HG03565 (cell line): ENCODE results near the gene DDX31.

Experiments
- ATAC-seq: cut with Tn5 transposase; IDR thresholded peaks from one replicate; pipeline ENCODE4 v1.9.1; 2021; ENCODE audit warnings: mild to moderate bottlenecking, moderate library complexity; ENCODE audit not compliant: unreplicated experiment

DDX31 gene

GRCh38 chr9:132638240-132638639 is 31.5 kb downstream of the DDX31 start:
- no peak for ATAC-seq

- no peak for ATAC-seq
These were observed 32.0 kb downstream of the DDX31 start for GRCh38 chr9:132637801-132638200.

DNA sequence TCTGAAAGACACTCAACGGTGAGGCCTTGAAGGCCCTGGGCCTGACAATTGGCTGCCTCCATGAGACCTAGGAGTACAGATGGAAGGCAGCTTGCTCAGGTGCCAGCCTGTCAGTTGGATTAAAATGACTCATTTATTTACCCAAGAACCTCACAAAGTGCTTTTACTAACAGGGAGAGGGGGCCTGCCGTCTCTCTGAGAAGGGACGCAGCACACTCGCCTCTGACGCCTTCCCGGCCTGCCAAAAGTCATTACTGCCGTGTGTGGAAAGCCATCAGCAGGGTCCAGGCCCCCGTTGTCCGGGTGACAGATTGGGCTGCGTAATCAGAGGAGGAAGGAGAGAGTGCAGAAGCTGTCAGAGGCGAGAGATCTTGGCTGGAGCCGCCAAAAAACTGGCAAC is 32.4 kb downstream of the DDX31 start:
- ATAC-seq: no peak

DNA sequence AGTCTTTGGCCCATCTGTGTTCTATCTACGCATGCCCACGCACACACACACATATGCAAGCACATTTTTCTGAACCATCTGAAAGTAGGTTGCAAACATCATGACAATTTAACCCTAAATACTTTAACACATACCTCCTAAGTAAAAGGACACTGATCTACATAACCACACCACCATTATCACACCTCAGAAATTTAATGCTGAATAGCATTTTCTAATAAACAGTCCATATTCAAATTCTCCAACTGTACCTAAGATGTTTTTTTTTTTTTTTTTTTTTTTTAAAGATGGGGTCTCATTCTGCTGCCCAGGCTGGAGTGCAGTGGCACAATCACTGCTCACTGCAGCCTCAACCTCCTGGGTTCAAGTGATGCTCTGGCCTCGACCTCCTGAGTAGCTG is 35.5 kb downstream of the DDX31 start:
- no peak for ATAC-seq

- ATAC-seq: no peak
These were observed 37.2 kb downstream of the DDX31 start for GRCh38 chr9:132632413-132633129.

DNA sequence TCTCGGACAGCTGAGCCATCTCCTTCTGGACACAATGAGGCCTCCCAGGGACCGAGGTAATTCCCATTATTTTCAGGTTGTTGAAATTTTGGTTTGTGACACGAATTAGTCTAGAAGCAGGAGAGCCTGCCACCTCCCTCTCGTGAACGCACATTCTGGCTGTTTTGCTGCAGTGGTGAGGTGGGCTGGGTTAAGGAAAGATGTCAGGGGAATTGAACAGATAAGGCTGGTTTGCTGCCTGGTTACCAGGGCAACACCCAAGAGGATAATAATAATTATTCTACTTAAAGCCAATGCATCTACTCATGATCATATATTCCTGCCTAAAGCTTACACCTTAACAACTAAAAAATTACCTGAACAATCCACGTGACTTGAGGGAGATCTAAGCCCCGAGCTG is 38.1 kb downstream of the DDX31 start:
- ATAC-seq: no peak

DNA sequence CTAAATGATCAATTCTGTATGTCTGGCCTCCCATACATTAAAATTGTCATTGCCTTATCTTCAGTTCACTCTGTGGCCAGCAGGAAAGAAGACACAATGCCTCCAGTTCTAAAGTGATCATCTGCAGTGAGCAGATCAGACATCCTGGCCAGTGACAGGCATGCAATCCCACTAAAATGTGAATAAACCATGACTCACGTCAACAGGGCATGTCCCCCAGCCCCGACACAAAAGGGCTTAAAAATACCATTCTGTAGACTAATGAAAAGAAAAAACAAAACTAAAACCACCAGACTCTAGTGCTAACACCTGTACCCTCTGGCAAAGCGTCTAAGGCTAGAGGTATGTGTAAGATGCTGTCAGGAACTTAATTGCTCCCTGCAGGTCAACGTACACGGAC is 38.5 kb downstream of the DDX31 start:
- no peak for ATAC-seq

GRCh38 chr9:132630811-132631210 is 39.0 kb downstream of the DDX31 start:
- ATAC-seq: no peak

DNA sequence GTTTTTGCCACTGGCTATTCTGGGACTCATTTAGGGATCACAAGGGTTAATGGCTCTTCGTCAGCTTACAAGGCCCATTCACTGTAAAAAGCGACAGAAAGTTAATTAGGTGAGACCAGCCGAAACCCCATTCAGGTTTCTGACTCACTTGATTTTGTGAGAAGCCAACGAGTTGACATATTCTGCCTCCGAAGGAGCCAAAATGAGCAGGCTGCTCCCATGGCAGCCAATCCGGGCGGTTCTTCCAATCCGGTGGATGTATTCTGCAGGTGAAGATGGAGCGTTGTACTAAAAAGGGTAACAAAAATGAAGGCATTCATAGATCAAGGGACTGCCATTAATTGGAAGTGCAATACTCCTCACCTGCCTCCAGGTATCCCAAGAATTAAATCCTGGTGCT is 39.7 kb downstream of the DDX31 start:
- ATAC-seq: no peak

DNA sequence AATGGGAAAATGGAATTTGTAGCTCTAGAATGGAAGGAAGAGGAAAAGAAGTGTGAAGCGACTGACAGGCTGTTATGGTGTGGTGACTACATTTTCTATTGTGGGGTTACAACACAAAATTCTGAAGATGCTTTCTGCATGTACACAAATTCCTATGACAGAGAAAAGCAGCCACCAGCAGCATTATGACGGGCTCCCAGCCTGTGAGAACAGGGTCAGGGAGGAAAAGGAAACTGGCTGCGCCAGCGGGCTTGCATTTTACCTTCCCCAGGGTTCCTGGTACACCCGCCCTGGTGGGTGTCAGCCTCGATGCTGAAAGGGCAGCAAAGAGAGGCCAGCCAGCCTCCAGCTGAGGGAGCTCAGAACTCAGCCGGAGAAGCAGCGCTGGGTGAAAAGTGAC is 41.0 kb downstream of the DDX31 start:
- no peak for ATAC-seq

- no peak for ATAC-seq
These were observed 42.2 kb downstream of the DDX31 start for GRCh38 chr9:132627594-132627993.

- ATAC-seq: no peak
These were observed 42.7 kb downstream of the DDX31 start for GRCh38 chr9:132627106-132627505.

DNA sequence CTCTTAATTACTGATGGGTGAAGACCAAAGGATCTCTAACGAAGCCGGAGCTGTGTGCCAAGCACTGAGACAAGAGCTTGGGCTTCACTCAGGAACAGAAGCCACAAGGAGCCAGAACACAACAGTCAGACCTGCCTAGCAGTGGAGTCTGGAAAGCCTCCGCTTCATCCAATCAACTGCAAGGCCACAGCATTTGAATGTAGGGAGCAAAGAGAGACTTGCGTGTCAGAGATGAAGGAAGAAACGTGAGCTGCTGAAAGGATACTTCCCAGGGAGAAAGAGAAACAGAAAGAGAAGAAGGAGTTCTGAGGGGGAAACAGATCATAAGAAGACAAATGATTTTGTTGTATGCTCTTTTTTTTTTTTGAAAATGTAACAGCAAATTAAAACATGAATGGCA is 43.5 kb downstream of the DDX31 start:
- no peak for ATAC-seq

GRCh38 chr9:132622159-132622558 is 47.6 kb downstream of the DDX31 start:
- ATAC-seq: no peak

DNA sequence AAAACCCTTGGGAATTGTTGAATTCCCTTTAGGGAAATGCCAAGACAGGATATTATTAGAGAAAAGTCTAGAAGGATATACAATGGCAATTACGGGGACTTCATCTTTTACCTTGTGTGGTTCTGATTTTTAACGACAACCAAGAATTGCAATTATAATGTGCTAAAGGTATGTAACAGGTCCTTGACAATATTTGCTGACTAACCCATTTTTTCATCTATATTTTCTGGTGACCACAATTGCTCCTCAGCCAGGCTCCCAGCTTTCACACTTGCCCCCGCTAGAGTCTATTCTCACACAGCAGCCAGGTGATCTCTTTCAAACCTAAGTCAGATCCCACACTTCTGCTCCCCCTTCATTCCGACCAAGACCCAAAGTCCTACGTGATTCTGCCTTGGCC is 53.1 kb downstream of the DDX31 start:
- no peak for ATAC-seq

DNA sequence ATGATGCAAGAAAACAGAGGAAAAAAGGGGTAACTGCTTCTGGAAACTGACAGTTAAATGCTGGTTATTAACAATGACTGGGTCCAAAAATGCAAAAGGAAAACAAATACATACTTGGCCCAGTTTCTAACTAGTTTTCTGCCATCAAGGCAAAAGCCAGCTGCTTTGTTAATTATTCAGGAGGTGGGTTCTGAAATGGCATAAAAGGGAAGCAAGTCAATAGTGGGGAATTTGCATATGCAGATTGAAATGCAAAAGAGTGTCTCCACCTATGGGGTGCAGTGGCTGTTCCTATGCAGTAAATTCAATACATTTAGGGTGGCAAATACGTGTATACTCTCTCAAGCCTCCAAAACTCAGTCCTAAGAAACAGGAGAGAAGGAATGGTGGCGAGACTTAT is 54.0 kb downstream of the DDX31 start:
- no peak for ATAC-seq

DNA sequence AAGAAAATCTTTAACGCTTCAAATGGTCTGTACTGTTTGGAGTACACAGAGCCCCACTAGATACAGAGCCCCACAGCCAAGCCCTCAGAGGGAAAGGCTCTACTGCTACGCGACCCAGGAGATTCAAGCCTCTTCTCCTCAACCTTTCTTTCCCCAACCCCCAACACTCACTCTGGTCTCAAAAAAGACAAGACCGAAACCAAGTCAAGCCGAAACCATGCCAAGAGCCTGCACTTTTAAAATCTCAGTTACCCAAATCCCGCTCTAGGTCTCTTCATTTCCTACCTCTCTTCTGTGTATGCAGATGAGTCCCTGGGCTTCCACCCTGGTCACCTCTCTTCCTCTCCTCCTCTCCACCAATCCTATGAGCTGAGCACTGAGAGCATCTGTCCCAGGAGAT is 55.5 kb downstream of the DDX31 start:
- ATAC-seq: no peak

- no peak for ATAC-seq
These were observed 59.1 kb downstream of the DDX31 start for GRCh38 chr9:132610661-132611060.

DNA sequence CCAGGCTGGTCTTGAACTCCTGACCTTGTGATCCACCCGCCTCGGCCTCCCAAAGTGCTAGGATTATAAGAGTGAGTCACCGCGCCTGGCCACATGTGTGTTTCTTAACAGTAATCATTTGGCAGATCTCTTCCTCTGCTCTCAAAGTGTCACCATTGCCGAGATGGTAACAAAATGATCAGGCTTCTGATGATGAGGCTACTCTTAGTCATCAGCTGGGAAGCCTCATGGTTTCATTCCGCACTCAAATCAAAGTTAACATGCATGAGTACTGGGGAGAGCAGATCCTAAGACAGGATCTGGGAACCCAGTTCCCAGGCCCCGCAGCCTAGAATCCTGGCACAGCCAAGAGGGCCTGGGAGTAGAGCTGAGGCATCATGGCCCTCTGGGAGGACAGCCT is 60.0 kb downstream of the DDX31 start:
- no peak for ATAC-seq

- no peak for ATAC-seq
These were observed 60.6 kb downstream of the DDX31 start for GRCh38 chr9:132609184-132609583.

DNA sequence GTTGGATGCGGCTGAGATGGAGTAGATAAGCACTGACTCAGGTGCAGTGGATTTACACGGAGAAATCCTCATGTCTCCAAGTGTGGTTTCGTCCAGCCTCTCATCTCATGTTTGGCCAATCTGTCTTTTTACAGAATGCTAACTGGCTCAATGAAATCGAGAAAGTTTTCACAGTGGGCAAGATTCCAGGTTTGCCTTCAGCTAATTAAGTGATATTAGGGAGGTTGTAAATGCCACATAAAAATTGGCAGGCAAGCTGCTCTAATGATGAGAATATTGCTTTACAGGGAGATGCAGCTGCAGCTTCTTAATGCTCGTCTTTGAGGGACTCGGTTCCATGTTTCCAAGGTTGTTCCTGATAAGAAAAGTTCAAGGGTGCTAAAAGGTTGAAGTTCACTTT is 63.7 kb downstream of the DDX31 start:
- no peak for ATAC-seq

DNA sequence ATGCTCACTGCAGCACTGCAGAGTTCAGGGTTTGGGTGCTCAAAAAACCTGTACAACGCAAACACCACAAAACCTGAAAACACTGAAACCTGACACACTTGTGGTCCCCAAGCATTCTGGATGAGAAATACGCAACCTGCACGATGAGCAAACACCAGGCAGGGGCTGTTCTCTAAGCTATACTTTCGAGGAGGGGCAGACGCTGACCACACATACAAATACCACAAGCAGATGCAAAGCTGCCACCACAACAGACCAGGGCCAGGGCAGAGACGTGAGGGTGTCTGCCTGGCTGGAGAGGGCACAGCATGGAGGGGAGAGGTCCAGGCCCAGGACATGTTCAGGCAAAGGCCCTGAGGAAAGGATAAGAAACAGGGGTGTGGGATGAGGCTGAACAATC is 64.4 kb downstream of the DDX31 start:
- no peak for ATAC-seq

- no peak for ATAC-seq
These were observed 67.6 kb downstream of the DDX31 start for GRCh38 chr9:132602207-132602606.
